HG02943 (cell line): ENCODE data around the gene RAPGEF4.
"Not testable (repeated sequence)": the region's sequence is repeated elsewhere in the genome, so short reads cannot be mapped to it uniquely, and the experiment has no call there.

Source experiments
- ATAC-seq: cut with Tn5 transposase; IDR thresholded peaks from one replicate; pipeline ENCODE4 v1.9.1; 2021; ENCODE audit warnings: mild to moderate bottlenecking, low read depth, moderate library complexity; ENCODE audit not compliant: unreplicated experiment

The RAPGEF4 gene

DNA sequence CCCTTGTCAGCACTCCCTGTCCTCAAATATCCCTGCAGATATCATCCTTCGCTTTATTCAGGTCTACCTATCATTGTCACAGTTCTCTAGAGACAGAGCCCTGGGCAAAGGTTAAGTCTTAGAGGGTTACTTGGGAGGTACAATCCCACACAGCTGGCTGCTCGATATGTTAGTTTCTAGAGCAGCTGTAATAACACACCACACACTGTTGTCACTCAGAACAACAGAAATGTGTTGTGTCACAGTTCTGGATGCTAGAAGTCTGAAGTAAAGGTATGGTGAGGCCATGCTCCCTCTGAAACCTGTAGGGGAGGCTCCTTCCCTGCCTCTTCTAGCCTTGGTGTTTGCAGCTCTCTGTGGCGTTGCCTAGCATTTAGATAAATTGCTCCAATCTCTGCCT is 9.9 kb upstream of the RAPGEF4 start:
- no peak for ATAC-seq

DNA sequence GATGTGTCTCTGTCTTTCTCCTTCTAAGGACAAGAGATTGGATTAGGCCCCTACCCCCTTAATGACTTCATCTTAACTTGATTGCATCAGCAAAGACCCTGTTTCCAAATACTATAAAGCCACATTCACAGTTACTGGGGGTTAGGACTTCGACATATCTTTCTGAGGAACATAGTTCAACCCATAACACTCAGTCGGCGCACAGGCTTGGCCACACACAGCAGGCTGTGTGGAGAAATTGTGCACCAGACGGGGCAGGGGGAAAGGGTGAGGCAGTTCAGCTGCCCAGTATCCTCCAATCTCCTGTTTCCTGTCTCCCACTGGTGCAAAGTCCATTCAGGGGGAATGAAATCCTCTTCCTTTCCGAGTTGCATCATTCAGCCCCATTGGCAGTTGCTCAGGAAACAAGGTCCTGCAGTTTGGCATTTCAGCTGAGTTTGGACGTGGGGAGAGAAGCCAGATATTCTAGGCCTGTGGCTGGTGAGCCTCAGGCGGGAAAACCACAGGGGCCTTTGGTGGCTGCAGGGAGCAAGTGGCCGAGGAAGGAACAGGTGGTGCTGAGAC is 9.4 kb upstream of the RAPGEF4 start:
- ATAC-seq, result no peak

DNA sequence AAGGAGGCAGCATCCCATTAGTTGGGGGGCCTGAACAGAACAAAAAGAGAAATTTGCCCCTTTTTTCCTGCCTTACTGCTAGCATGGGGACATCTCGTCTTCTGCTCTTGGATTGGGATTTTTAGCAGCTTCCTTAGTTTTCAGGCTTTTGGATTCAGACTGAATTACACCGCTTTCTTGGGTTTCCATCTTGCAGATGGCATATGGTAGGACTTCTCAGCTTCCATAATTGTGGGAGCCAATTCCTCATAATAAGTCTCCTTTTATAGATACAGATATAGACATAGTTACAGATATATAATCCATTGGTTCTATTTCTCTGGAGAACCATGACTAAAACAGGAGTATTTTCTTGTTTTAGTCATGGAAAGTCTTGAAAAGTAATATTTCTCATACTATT is 5.2 kb upstream of the RAPGEF4 start:
- no peak for ATAC-seq

DNA sequence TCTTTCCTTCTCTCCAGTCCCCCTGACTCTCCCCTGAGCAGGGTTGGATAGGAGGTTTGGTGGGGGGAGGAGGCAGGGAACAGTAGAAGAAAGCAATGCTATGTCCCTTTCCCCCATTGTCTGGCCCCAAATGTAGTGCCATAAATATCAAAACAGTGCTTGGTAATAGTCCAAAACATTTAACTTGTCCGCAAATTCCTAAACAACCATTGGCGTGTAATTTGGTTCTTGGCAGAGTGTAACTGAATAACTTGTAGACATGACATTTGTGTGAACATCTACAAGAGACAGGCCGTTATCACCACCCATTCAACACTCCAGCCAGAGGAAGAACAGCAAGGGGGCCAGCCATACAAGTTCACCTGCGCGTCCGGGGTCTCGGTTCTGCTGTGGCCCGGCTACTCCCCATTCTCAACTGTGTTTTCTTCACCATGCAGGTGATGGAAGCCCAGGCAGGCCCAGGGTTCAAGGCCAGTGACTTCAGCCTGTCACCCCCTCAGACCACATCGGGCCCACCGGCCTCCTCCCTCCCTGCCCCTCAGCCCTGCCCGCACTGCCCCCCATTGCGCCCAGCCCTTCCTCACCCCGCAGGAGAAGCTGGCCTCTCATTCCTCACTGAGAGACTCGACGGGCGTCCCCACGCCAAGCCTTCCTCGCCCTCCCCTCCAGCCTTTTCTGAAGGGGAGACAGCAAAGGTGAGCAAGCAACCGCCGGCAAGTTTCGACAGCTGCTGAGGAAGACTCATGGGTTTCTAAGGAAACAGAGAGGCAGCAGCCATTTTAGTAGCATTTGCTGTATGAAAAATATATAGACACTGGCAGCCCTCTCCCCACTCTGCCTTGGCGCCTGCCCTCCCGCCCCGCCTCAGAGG is 699 bp upstream of the RAPGEF4 start:
- ATAC-seq, result no peak

DNA sequence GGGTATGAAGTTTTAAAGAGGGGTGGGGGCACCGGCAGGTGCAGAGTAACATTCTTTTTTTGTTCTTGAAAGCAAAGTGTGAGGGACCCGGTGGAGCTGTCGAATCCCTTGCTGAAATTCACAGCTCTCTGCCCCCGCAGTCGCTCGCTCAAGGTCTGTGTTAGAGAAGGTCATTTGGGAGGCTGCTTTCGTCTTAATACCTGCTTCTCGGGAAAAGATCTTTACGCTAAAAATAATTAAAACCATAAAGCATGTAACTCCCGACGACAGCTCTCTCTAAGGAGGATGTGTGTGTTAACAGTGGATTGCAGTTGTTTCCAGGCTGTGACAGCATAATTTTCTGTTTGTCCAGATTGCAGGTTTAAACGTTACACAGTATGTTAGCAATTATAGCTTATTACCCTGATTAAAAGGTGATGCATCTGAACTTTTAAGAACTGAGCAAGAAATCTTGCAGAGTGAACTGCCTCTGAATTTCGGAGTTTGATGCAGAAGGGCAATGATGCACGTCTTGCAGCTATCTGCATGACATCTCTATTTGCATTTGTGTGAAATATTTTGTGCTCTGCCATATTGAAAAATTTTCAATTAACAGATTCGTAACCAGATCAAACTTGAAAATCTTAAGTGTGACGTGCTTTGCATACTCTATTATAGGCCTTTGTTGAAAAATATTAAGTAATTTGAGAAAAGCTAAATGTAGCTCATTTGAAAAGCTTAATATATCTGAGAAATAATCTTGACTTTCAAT is 954 bp downstream of the RAPGEF4 start:
- no peak for ATAC-seq

DNA sequence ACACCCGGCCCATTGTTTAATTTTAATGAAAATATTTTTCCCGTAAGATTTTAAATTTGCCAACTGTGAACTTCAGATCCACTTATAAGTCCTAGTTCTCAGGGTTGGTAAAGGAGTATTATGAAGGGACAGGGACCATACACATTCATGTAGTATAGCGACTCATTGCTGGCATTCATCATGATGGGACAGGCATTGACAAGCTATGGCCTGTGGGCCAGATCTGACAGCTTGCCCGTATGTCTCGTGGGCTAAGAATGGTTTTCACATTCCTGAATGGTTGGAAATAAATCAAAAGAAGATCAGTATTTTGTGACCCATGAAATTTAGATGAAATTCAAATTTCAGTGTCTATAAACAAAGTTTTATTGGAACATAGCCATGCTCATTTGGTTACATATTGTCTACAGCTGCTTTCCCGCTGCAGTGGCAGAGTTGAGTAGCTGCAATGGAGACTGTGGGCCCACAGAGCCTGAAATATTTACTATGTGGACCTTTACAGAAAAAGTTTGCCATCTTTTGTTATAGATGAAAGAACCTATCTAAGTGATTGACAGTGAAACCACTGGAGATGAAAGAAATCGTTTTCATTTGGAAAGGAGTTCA is 4.1 kb downstream of the RAPGEF4 start:
- ATAC-seq, result no peak

DNA sequence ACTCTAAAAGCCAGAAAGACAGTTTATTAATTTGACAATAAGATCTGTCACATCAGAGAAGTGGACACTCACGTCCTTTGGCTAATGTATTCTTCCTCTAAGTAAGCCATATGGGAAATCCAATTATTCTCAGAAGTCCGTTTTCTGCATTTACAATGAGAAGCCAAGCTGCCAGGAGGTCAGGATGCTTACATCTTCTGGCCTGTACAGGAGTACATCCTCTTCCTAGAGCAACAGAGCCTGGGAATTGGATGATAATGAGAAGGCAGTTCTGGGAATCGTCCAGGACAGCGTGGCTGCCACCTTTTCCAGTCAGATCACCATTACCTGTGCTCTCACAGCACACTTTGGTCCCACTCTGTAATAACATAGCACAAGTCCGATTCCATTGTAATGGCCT is 5.2 kb downstream of the RAPGEF4 start:
- no peak for ATAC-seq

DNA sequence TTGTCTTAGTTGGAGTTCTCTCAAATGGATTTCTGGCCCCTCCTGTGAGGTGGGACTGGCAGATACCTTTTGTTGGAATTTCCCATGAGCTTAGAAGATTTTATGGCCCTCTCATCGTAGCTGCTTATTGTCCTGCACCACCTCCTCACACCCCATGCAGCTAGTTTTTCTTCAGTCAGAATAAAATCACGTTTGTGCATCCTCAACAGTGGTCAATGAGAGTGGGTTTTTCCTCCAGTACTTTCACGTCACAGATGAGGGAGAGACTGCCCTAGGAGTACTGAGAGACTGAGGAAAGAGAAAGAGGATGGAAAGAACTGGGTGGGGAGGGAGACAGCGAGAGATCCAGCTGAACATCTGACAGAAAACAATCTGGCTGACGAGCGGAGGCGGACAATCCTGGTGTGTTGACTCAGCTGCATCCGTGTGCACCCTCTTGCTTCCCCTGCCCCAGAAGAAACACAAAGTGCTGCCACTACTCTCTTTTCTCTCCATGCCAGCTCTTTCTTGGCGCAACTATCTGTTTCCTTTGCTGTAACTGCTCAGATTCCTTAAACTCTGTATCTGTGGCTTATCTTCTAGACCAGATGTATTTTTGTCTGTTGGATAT is 7.4 kb downstream of the RAPGEF4 start:
- no peak for ATAC-seq

DNA sequence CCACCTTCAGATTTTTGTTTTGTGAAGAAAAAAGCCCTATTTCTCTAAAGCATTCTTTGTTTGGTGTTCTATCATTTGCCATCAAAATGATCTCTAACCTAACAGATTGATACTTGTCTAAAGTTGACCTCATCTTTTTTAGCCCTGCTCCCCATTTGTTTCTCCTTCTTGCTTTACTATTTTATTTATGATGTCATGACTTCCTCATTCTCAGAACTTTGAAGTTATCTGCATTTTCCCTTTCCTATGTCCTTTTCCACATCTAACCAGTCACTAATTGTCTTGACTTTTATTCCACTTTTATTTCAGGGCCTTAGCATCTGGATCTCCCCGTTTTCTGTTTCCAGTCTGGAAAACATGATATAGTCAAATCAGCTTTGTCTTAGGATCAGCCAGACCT is 8.3 kb downstream of the RAPGEF4 start:
- ATAC-seq, result no peak

DNA sequence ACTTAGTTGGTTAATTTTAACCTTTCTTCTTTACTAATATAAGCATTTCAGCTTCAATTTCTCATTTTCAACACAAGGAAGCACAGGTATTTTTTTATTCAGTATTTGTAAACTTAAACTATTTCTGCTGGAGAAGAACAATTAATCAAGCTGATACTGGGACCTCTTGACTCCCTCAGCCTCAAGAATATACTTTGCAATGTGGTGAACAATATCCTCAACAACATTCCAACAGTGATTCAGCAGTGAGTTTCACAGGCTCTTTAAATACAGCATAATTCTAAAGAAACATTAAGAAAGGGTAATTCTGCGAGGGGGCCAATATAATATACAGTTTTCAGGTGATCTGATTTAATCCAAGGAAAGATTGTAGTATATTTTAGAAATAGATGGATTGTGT is 10.0 kb downstream of the RAPGEF4 start:
- ATAC-seq, result no peak

DNA sequence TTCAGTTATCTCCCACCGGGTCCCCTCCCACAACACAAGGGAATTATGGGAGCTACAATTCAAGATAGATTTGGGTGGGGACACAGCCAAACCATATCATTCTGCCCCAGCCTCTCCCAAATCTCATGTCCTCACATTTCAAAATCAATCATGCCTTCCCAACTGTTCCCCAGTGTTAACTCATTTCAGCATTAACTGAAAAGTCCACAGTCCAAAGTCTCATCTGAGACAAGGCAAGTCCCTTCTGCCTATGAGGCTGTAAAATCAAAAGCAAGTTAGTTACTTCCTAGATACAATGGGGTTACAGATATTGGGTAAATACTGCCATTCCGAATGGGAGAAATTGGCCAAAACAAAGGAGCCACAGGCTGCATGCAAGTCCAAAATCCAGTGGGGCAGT is 12.9 kb downstream of the RAPGEF4 start:
- not testable (repeated sequence) for ATAC-seq

DNA sequence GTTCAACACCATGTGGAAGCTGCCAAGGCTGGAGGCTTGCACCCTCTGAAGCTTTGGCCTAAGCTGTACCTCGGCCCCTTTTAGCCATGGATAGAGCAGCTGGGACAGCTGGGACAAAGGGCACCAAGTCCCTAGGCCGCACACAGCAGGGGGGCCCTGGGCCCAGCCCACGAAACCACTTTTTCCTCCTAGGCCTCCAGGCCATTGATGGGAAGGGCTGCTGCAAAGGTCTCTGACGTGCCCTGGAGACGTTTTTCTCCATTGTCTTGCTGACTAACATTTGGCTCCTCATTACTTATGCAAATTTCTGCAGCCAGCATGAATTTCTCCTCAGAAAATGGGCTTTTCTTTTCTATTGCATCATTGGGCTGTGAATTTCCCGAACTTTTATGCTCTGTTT is 13.7 kb downstream of the RAPGEF4 start:
- ATAC-seq, result no peak

DNA sequence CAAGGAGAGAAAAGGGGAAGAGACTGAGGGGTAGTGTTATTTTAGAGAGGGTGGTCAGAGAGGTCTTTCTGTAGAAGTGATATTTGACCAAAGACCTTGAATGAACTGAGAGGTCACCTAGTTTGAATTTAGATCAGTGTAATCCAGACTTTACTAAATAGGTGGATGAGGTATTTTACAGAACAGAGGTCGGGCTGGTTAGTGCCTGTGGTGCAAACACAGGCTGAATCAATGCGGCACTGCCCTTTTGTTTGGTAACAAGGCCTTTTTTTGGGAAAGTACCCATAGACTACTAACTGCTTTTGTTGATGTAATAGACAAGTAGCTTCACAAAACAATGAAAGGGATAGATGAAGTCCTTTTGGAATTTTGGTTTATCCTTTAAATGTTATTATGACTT is 15.9 kb downstream of the RAPGEF4 start:
- no peak for ATAC-seq

DNA sequence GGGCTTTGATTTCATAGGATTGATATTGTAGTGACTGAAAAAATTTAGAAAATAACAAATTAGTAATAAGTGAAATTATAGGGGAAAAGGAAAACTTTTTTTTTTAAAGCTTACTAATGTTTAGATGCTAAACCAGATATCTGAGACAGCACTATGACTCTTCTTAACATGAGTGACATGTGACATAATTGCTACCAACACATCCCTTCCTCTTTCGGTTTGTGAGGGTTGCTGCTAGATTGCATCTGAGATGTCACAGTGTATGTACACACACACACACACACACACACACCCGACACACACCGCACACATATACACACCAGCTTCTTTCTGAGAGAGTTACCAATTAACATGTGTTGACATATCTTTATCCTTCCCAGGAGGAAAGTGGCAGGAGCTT is 18.0 kb downstream of the RAPGEF4 start:
- no peak for ATAC-seq

DNA sequence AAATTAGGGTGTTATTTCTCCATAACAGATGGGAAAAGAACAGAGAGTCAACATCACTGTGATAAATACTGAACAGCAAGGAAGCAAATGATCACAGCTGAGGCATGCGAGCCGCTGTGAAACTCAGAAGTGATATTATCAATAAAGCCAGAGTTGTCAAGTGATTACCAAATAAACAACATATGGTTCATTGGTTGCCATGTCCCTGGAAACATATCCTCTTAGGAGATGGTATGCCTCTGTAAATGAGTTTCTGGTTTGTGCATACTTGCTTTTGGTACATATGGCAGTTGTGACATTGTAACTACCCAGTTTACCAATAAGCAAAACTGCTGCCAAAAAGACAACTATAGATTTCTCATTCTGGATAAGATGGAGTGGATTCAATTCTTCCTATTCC is 23.8 kb downstream of the RAPGEF4 start:
- ATAC-seq, result no peak

DNA sequence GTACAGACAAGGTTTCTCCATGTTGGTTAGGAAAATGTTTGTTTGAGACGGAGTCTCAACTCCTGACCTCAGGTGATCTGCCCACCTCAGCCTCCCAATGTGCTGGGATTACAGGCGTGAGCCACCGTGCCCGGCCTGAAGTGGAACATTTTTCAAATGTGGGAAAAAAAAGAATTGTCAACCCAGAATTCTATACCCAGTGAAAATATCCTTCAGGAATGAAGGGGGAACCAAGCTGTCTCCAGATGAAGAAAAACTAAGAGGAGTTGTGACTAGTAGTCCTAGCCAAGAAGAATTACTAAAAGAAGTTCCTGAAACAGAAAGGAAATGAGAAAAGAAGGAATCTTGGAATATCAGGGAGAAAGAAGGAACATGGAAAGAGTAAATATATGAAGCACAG is 25.7 kb downstream of the RAPGEF4 start:
- ATAC-seq, result no peak

DNA sequence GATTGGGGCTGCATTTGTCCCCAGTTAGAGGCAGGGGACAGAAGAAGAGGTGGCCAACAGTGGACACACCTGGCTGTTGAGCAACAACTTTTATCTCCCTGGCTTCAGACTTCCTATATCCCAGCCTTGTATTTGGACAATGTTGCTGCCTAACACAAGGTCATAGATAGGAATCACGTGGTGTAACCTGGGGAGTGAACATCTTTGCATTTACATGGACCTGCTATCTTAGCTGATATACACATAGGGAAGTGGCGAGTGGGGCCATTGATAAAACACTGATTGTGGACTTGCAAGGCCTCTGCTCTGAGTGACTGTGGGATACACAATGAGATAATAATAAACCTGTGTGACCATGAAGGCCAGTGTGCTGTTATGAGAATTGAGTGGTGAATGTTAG is 26.9 kb downstream of the RAPGEF4 start:
- ATAC-seq, result no peak

DNA sequence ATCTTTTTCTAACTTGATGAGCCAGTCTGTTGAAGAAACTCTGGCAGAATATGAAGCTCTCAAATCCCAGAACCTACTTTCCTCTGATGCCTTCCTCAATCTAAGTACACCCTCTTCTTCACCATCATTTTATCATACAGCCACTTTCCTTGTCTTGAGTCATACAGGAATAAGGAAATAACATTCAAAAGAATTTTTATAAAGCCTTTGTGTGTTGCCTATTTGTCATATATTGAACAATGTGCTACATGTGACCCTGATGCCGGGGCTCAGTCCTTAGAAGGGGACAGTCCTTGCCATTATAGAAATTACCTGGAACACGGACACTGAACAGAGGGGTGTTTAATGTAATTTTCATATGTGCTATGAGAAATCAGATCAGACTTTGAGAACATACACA is 27.4 kb downstream of the RAPGEF4 start:
- no peak for ATAC-seq

DNA sequence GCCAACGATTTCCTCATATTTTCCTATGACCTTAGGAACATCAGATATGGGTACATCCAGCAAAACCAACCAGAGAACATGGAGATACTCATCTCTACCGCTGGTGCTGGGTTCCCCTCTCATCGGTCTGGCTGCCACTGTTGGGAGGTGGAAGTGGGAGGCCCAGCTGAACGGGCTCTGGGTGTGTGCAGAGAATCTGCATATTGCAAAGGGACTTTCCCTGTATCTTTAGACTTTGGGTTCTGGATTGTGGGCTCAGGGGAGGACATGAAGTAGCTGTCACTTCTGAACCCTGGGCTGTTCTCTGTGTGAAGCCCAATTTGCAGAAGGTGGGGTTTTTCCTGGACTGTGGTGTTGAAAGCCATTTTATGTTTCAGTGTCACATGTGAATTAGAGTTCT is 30.0 kb downstream of the RAPGEF4 start:
- ATAC-seq, result no peak

DNA sequence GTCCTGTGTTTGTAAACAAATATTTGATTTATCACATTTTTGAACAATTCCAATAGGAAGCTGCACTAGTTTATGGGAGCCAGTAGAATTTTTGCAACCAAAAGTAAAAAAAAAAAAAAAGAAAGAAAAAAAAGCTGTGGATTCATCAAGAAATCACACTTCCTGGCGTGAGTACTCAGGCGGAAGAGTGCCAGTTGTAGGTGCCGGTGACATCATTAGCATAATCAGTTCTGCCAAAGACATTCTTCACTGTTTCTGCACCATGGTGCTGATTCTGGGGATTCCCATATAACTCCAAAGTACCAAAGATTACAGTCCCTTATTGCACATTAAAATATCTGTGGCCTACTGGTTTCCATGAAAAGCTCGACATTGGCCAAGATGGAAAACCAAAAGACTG is 32.8 kb downstream of the RAPGEF4 start:
- no peak for ATAC-seq

DNA sequence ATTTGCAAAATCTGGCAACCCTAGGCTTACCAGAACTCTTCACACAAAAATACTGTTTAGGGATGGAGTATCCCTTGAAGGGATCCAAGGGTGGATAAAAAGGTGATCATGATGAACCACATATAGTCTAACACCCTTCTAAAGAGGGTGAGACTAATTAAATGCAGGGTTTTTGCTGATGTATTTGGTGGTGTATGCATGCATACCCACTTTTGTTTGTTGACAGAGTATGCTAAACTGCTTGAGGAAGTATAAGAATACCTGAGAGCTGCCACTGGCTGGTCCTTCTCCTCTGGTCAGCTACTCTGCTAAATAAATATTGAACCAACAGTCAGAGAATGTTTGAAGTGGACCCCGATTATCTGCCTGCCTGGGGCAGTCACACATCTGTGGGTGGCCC is 34.2 kb downstream of the RAPGEF4 start:
- no peak for ATAC-seq
